MM.1S (cell line): ENCODE data around the gene BLOC1S4.

ENCODE experiments used
- DNase-seq: peaks from one replicate; pipeline ENCODE4 v3.0.0-alpha.2; 2015
- H2AFZ ChIP-seq: fragments of 300-600 bp; sonication (generic); 2 replicates; pipeline ENCODE4 v1.6.0; 2016; ENCODE audit warnings: antibody characterized with exemption, low read length
- H3F3A ChIP-seq: fragments of 300-600 bp; sonication (generic); 2 replicates; pipeline ENCODE4 v1.6.1; 2016; ENCODE audit warnings: mild to moderate bottlenecking, antibody characterized with exemption, low read length, moderate library complexity, mixed read lengths; ENCODE audit not compliant: insufficient read depth
- H3K27ac ChIP-seq: fragments of 300-600 bp; sonication (generic); 2 replicates; pipeline ENCODE4 v1.5.1; 2016; ENCODE audit warnings: mild to moderate bottlenecking, low read length
- H3K27me3 ChIP-seq: fragments of 300-600 bp; sonication (generic); replicated peaks from 2 replicates; pipeline ENCODE4 v1.6.0; 2016; ENCODE audit warnings: low read length; ENCODE audit not compliant: insufficient read depth
- H3K36me3 ChIP-seq: fragments of 300-600 bp; sonication (generic); replicated peaks from 2 replicates; pipeline ENCODE4 v1.6.1; 2016; ENCODE audit warnings: mild to moderate bottlenecking, low read length, mixed read lengths; ENCODE audit not compliant: insufficient read depth
- H3K4me1 ChIP-seq: fragments of 300-600 bp; sonication (generic); 2 replicates; pipeline ENCODE4 v1.6.1; 2016; ENCODE audit warnings: low read length, mixed read lengths
- H3K4me2 ChIP-seq: fragments of 300-600 bp; sonication (generic); 2 replicates; pipeline ENCODE4 v1.6.0; 2016; ENCODE audit warnings: low read depth, low read length
- H3K4me3 ChIP-seq: fragments of 300-600 bp; sonication (generic); 2 replicates; pipeline ENCODE4 v1.5.1; 2016; ENCODE audit warnings: low read length, mixed read lengths
- H3K79me2 ChIP-seq: fragments of 300-600 bp; sonication (generic); 2 replicates; pipeline ENCODE4 v1.6.1; 2016; ENCODE audit warnings: mixed run types, low read length, mixed read lengths
- H3K9ac ChIP-seq: fragments of 300-600 bp; sonication (generic); 2 replicates; pipeline ENCODE4 v1.6.1; 2016; ENCODE audit warnings: low read length, mixed read lengths
- H3K9me2 ChIP-seq: fragments of 300-600 bp; sonication (generic); replicated peaks from 2 replicates; pipeline ENCODE4 v1.6.1; 2016; ENCODE audit warnings: mild to moderate bottlenecking, low read length, mixed read lengths; ENCODE audit not compliant: insufficient read depth
- H3K9me3 ChIP-seq: fragments of 300-600 bp; sonication (generic); replicated peaks from 2 replicates; pipeline ENCODE4 v1.6.1; 2016; ENCODE audit warnings: mild to moderate bottlenecking, low read length, mixed read lengths; ENCODE audit not compliant: insufficient read depth
- H4K20me1 ChIP-seq: fragments of 300-600 bp; sonication (generic); 2 replicates; pipeline ENCODE4 v1.6.1; 2016; ENCODE audit warnings: mild to moderate bottlenecking, low read length, moderate library complexity, mixed read lengths; ENCODE audit not compliant: insufficient read depth
- CTCF ChIP-seq: fragments of 300-600 bp; sonication (generic); IDR thresholded peaks from 2 replicates; pipeline ENCODE4 v1.5.1; 2016; ENCODE audit warnings: antibody characterized with exemption, low read length, mixed read lengths
- EZH2 ChIP-seq: fragments of 300-600 bp; sonication (generic); optimal IDR thresholded peaks from 2 replicates; pipeline ENCODE3; 2017; ENCODE audit warnings: low read depth, mild to moderate bottlenecking, antibody characterized with exemption, low read length, mixed read lengths
- EZH2phosphoT487 ChIP-seq: fragments of 300-600 bp; sonication (generic); IDR thresholded peaks from 2 replicates; pipeline ENCODE4 v1.6.1; 2018; ENCODE audit warnings: antibody characterized with exemption, low read length

Gene BLOC1S4

GRCh38 chr4:6721121-6721520 lies 5.1 kb downstream of the BLOC1S4 start:
- Histone ChIP-seq H3K27ac (no peak overlapping the region), H3K4me2 (no peak overlapping the region), H3K79me2 (peaks cover 9% of the 10 kb centered on the region), H4K20me1 (no peaks in the 10 kb centered on the region), H3K9ac (no peak overlapping the region), H3K27me3 (no peaks in the 10 kb centered on the region), H3K9me2 (no peaks in the 10 kb centered on the region), H3K4me3 (no peak overlapping the region), H3K9me3 (no peaks in the 10 kb centered on the region), H2AFZ (no peak overlapping the region), H3K36me3 (no peaks in the 10 kb centered on the region), H3K4me1 (peaks cover 13% of the 10 kb centered on the region), H3F3A (no peaks in the 10 kb centered on the region)
- TF ChIP-seq EZH2phosphoT487 (no peak), CTCF (no peak), EZH2 (no peak)
- no peak for DNase-seq

DNA sequence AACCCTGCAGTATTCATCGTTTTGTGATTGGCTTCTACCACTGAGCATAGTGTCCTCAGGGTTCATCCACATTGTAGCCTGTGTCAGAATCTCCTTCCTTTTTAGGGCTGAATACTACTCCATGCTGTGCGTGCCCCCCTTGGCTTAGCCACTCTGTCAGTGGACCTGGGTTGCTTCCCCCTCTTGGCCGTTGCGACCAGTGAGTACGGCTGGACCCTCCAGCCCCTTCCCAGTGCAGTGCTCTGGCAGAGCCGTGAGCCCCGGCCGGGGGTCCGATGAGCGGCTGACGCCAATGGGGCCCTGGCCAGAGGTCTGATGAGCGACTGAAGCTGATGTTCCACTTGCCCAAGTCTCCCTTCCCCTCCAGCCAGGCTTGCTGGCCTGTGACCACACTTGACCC lies 6.9 kb downstream of the BLOC1S4 start:
- H3K9ac ChIP-seq, result no peak overlapping the region
- no peaks in the 10 kb centered on the region for H3K9me2 ChIP-seq
- no peaks in the 10 kb centered on the region for H4K20me1 ChIP-seq
- H2AFZ ChIP-seq, result no peak overlapping the region
- H3K4me3 ChIP-seq, result no peak overlapping the region
- H3K79me2 ChIP-seq, result no peaks in the 10 kb centered on the region
- TF ChIP-seq EZH2phosphoT487 (no peak), EZH2 (no peak), CTCF (no peak)
- H3K4me2 ChIP-seq, result no peak overlapping the region
- 0 out of 2 replicates have a peak, but pooled peaks cover 6% of the 10 kb centered on the region for H3K4me1 ChIP-seq
- H3K27ac ChIP-seq, result no peak overlapping the region
- no peaks in the 10 kb centered on the region for H3K9me3 ChIP-seq
- DNase-seq, result no peak
- H3F3A ChIP-seq, result no peaks in the 10 kb centered on the region
- H3K36me3 ChIP-seq, result no peaks in the 10 kb centered on the region
- H3K27me3 ChIP-seq, result no peaks in the 10 kb centered on the region

DNA sequence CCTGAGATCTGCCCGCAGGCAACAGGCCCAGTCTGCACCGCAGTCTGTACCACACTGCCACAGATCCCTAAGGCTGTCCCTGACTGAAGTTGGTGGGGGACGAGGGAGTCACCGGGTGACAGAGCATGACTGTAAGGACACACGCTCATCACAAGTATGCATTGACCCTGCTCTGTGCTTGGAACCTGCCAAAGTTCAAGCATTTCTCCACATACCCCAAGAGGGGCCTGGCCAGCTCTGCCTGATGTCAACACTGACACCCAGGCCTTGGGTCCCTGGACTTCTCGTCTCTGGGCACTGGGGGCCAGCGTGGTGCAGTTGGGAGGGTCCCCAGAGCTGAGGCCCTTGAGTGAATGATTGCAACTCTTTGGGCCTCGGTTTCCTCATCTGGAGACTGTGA lies 7.9 kb downstream of the BLOC1S4 start:
- Histone ChIP-seq H3K9me3 (no peaks in the 10 kb centered on the region), H3K4me1 (0 out of 2 replicates have a peak, but pooled peaks cover 6% of the 10 kb centered on the region), H3K27me3 (0 out of 2 replicates have a peak, but pooled peaks cover 1% of the 10 kb centered on the region), H3K79me2 (no peaks in the 10 kb centered on the region), H4K20me1 (no peaks in the 10 kb centered on the region; the same call in 1 of the 2 replicates), H3F3A (no peaks in the 10 kb centered on the region), H3K4me2 (no peak overlapping the region), H3K9me2 (no peaks in the 10 kb centered on the region), H2AFZ (no peak overlapping the region), H3K27ac (no peak overlapping the region), H3K36me3 (no peaks in the 10 kb centered on the region), H3K9ac (no peak overlapping the region), H3K4me3 (no peak overlapping the region)
- DNase-seq, result no peak
- TF ChIP-seq EZH2, result no peak
- no peak for TF ChIP-seq CTCF
- no peak for TF ChIP-seq EZH2phosphoT487
